Nephron progenitor cell (in vitro differentiated cells): ENCODE results near the gene RBM5.

Experiments
- DNase-seq: peaks from one replicate; pipeline ENCODE4 v3.0.0; 2021
- H3K27ac Mint-ChIP-seq: 2 replicates; pipeline ENCODE4 v1.8.0; 2021; ENCODE audit warnings: mild to moderate bottlenecking, moderate library complexity, mixed read lengths
- H3K27me3 Mint-ChIP-seq: 2 replicates; pipeline ENCODE4 v1.8.0; 2021; ENCODE audit warnings: mild to moderate bottlenecking, low read depth, mixed read lengths; ENCODE audit not compliant: poor library complexity
- H3K36me3 Mint-ChIP-seq: 2 replicates; pipeline ENCODE4 v1.8.0; 2021; ENCODE audit warnings: low read depth, mixed read lengths
- H3K4me1 Mint-ChIP-seq: 2 replicates; pipeline ENCODE4 v1.8.0; 2021; ENCODE audit warnings: mixed read lengths
- H3K4me3 Mint-ChIP-seq: 2 replicates; pipeline ENCODE4 v1.8.0; 2021; ENCODE audit warnings: mild to moderate bottlenecking, moderate library complexity, mixed read lengths
- H3K9me3 Mint-ChIP-seq: 2 replicates; pipeline ENCODE4 v1.8.0; 2021; ENCODE audit warnings: mild to moderate bottlenecking, moderate library complexity, mixed read lengths
- TF ChIP-seq, protein P1 (sequence below): fragments of 200-600 bp; sonication (generic); IDR thresholded peaks from 2 replicates; pipeline ENCODE4 v1.5.0; 2021; ENCODE audit warnings: antibody characterized with exemption

Gene RBM5

DNA sequence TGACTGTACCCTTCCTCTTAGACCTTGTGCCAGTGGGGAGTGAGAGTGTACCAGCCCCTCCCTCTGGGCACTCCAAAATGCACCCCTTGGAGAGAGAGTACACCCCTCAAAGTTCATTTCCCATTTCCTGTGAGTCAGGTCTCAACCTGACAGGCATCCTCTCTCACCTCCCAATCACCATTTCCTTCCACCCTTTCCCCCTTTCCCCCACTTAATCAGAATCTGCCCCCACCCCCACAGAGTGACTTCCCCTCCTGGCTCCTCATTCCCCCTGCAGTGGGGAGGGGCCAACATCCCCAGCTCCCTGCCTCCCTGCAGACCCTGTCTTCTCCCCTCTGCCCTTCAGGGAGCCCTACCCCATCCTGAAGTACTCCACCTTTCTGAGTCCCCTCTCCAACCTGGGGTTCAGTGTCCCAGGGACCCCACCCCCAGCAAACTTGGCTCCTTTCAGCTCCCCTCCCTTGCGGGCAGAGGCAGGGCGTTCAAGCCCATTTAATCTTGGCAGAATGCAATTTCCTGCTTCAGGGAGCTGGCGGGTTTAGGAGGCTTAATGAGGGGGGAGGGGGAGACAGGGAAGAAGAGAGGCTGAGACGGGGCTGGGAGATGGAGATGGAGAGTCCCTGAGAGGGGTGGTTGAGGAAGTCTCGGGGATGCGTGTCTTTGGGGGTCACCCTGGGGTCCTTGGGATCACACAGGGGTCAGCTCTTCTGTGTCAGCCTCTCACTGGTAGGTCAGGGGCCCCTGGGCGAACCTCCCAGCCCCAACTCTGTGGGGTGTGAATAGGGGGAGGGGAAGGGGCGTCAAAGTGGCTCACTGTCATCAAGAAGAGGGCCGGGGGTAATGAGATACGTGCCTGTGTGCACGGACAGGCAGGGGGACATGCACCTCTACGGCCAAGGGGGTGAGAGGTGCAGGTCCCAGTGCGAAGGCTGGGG, 49.8 kb downstream of the RBM5 start:
- DNase-seq, result peak; percentile 42
- Mint-ChIP-seq H3K27me3 (peaks cover 2% of the 10 kb centered on the region), H3K4me3 (peak overlapping the region; percentile 63), H3K9me3 (no peaks in the 10 kb centered on the region), H3K4me1 (peaks cover 87% of the 10 kb centered on the region), H3K36me3 (no peaks in the 10 kb centered on the region), H3K27ac (peak overlapping the region; percentile 95)
- TF ChIP-seq, protein P1, sequence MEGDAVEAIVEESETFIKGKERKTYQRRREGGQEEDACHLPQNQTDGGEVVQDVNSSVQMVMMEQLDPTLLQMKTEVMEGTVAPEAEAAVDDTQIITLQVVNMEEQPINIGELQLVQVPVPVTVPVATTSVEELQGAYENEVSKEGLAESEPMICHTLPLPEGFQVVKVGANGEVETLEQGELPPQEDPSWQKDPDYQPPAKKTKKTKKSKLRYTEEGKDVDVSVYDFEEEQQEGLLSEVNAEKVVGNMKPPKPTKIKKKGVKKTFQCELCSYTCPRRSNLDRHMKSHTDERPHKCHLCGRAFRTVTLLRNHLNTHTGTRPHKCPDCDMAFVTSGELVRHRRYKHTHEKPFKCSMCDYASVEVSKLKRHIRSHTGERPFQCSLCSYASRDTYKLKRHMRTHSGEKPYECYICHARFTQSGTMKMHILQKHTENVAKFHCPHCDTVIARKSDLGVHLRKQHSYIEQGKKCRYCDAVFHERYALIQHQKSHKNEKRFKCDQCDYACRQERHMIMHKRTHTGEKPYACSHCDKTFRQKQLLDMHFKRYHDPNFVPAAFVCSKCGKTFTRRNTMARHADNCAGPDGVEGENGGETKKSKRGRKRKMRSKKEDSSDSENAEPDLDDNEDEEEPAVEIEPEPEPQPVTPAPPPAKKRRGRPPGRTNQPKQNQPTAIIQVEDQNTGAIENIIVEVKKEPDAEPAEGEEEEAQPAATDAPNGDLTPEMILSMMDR, result no peak

DNA sequence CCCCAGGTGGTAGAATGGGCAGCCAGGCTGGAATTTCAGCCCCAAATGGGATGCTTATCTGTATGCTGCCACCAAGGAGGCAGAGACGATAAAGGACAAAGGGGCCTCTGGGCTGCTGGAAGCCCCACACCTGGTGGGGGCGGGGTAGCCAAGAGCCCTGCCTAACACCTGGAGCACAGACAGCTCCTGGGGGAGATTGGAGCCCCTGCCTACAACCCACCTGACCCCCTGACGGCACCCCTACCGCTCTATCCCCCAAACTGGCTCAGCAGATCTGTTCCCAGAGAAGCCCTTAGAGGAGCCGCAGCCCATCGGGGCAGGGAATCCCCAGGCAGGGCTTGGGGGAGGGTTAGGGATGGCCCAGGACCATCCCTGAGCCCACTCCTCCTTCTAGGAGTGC, 50.6 kb downstream of the RBM5 start:
- Mint-ChIP-seq H3K27ac (no peak overlapping the region), H3K4me3 (peak overlapping the region; percentile 63), H3K27me3 (peaks cover 5% of the 10 kb centered on the region), H3K9me3 (no peaks in the 10 kb centered on the region), H3K4me1 (peaks cover 84% of the 10 kb centered on the region), H3K36me3 (no peaks in the 10 kb centered on the region)
- TF ChIP-seq, protein P1, result no peak
- DNase-seq, result no peak

DNA sequence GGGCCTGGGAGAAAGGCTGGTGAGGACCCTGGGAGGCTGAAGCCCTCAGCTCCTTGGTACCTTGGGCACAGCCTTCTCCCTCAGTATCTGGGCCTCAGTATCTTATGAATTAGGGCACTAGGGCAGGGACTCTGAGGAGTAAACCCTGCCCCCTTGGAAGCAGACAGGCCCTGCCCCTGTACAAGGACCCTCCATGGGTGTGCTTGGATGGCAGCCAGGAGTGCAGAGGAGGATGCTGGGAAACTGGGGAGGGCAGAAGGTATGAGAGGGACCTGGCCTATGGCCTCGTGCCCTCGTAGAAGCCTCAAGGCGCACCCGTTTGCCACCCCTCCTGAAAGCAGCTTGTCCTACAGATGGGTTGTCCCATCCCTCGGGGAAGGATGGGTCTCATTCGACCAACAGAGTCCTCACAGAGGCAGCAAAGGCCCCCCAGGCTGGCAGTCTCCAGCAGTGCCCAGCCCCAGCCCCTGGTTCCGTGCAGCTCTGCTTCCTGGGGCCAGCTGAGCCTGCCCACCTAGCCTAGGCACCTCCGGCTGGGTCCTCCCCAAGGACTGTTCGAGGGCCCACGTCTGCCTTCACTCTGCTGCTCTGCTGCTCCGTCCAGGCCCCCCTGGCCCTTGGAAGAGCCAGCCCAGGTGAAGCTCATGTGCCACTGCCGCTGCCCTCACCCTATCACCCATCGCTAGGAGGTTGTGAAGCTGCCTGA, 51.2 kb downstream of the RBM5 start:
- no peak for DNase-seq
- H3K27me3 Mint-ChIP-seq, result peaks cover 5% of the 10 kb centered on the region
- H3K9me3 Mint-ChIP-seq, result no peaks in the 10 kb centered on the region
- H3K4me1 Mint-ChIP-seq, result peaks cover 84% of the 10 kb centered on the region
- H3K27ac Mint-ChIP-seq, result no peak overlapping the region
- no peaks in the 10 kb centered on the region for H3K36me3 Mint-ChIP-seq
- TF ChIP-seq, protein P1, result no peak
- H3K4me3 Mint-ChIP-seq, result no peak overlapping the region

DNA sequence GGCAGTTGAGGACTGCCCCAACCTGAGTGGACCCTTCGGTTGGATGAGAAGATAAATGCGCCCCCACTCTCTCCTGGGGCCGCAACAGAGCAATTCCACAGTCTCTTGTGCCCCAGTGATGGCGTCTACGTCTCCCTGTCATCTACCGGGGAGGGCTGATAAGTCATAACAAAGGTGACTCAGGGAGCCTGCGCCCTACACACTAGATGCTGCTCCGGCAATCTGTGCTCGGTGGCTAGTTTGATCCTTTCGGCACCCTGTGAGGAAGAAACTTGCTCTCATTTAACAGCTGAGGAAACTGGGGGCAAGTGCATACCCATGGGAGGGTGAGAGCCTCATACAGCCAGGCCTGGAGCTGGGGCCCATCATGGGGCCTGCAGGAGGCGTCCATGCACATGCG, 52.3 kb downstream of the RBM5 start:
- no peaks in the 10 kb centered on the region for H3K36me3 Mint-ChIP-seq
- no peak overlapping the region for H3K27ac Mint-ChIP-seq
- H3K27me3 Mint-ChIP-seq, result peaks cover 3% of the 10 kb centered on the region
- no peak for DNase-seq
- peaks cover 82% of the 10 kb centered on the region for H3K4me1 Mint-ChIP-seq
- no peak overlapping the region for H3K4me3 Mint-ChIP-seq
- H3K9me3 Mint-ChIP-seq, result no peaks in the 10 kb centered on the region
- TF ChIP-seq, protein P1, result no peak

DNA sequence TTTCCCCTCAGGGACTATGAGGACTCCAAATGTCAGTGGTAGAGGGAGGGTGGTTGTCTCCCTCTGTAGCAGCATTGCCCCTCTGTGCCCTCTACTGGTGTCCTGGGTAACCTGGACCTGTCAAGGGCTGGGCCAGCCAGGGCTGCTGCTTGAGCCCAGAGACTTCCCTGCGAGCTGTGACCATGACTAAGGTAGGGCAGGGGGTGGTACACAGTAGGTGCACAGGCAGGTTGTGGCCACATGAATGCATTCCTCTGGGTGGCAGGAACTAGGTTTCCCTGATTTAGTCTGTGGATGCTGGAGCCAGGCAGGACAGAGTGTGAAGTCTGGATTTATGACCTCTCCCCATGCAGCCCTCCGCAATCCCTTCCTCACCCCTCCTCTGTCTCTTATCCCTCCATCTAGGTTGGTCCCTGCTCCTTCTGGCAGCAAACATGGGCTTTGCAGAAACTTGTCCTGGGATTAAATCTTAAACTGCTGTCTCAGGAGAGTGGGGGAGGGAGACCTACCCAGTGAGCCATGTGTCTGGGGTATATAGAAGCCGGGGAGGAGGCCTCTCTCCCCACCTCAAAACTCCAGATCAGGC, 57.7 kb downstream of the RBM5 start:
- Mint-ChIP-seq H3K4me3 (no peak overlapping the region), H3K4me1 (peaks cover 84% of the 10 kb centered on the region), H3K27me3 (peaks cover 5% of the 10 kb centered on the region), H3K9me3 (no peaks in the 10 kb centered on the region), H3K27ac (peak overlapping the region; percentile 59), H3K36me3 (no peaks in the 10 kb centered on the region)
- TF ChIP-seq, protein P1, result no peak
- no peak for DNase-seq
